HG03571 (cell line): Measurements from ENCODE around the gene ATOH8.

Experiments
- ATAC-seq: cut with Tn5 transposase; IDR thresholded peaks from one replicate; pipeline ENCODE4 v1.9.1; 2021; ENCODE audit not compliant: unreplicated experiment

ATOH8 gene

DNA sequence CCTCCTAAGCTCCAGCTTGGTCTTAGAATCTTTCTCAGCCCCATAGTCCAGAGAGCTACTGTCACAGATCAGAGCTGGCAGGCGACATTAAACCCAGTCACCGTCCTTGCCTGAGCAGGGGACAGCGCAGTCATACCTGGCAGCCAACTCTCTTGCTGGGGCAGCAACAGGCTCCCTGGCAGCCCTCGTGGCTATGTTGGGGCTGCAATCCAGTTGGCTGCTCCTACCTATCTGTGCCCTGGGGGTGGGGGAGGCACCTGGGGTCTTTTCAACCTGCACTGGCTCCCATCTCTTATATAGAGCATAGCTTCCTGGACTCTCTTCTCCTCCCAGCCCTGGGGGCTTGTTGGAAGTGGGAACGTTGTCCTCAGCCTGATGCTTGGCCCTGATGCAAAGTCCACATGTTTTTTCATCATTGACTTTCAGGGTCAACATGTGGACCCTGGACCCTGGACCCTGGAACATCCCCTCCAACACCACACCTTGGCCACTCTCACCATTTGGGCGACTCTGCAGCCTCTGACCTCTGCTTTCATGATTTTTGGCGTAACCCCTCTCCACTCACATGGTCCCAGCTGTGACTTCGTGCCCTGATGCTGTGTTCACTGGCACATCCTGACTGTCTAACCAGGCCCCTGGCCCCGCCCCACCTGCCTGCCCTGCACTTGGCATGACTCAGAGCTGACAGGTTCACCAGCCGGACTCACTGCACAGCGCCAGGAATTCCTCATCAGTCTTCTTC is 45.6 kb downstream of the ATOH8 start:
- no peak for ATAC-seq

DNA sequence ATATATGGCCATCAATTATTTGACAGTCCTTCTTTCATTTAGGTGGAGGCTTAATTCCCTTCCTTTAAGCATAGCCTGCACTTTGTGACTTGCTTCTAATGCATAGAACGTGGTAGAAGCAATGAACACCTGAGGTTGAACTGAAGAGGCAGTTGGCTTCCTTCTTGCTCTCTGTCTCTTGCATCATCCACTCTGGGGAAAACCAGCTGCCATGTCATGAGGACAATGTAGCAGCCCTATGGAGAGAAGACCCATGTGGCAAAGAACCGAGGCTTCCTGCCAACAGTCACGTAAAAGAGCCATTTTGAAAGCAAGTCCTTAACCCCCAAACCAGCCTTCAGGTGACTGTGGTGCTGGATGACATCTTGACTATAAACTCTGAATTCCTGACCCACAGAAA is 46.8 kb downstream of the ATOH8 start:
- no peak for ATAC-seq

DNA sequence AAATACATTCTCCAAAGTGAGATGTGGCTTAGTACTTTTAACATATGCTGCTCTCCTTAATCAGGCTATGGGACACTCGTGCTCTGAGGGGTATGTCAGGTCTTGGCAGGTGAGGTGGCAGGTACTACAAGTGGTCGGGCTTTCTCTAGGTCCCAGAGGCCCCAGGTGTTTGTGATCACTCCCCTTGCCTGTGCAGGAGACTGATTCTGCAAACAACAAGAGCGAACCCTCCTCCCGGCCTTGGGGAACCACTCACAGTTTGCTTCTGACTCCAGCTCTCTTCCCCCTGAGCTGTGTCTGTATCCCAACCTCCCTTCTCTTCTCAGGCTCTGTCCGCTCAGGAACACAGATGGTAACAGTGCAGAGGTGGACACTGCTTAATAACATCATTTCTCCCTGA is 48.1 kb downstream of the ATOH8 start:
- no peak for ATAC-seq

DNA sequence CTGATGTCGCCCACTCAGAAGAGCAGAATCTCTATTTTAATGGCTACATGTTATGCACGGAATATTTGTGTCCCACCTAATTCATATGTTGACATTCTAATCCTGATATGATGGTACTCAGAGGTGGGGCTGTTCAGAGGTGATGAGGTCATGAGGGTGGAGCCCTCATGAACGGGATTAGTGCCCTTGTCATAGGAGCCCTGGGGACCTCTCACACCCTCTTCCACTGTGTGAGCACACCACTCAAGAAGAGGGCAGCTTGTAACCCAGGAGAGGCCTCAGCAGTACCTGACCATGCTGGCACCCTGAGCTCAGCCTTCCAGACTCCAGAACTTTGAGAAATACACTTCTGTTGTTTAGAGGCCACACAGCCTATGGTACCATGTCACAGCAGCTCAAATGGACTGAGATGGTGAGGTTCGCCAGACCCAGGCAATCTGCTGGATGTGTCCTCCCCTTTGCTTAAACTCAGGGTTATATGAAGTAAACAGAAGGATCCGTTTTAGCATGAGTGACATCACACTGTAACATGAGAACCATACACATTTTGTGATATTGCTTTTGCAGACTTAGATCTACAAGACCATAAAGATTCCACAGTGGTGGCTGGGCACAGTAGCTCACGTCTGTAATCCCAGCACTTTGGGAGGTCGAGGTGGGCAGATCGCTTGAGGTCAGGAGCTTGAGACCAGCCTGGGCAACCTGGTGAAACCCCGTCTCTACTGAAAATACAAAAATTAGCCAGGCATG is 48.7 kb downstream of the ATOH8 start:
- no peak for ATAC-seq

DNA sequence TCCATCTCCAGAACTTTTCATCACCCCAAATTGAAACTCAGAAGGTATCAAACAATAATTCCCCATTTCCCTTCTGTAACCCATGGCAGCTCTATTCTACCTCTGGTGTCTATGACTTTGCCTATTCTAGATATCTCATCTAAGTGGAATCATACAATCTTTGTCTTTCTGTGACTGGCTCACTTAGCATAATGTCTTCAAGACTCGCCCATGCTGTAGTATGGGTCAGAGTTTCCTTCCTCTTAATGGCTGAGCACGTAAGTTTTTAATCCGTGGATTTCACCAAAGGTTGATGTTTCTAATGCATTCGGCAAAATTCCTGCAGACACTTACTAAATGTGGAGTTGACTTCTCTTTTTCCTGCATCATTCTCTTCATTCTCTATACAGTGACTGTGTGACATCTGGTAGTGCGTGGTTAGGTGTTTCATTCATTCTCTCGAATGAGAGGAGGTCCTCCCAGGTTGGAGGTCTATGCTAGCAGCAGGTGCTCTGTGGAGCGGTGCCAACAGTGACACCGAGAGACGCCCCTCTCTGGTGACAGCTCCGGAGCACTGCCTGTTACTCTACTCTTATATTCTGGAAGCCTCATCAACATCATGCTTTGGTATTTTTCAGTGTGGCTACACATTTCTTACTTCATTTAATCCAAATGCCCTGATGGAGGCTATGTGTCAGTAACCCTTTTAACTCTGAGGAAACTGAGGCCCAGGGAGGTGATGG is 50.1 kb downstream of the ATOH8 start:
- no peak for ATAC-seq

DNA sequence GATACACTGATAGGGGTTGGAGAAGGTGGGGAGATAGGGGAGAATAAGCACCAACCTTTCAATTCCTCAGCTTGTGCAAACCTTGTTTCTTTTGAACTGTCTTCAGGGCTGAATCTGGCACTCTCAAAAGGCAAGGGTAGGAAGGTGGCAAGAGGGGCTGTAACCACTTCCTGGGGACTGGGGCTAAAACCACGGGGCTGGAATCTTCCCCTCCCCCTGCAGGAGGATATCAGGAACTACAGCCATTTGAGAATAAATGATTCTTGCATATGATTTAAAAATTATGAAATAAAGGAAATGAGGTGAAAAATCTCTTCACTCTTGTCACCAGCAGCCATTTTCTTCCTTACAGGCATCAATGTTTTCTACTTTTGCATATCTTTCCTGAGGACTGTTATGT is 50.8 kb downstream of the ATOH8 start:
- no peak for ATAC-seq

DNA sequence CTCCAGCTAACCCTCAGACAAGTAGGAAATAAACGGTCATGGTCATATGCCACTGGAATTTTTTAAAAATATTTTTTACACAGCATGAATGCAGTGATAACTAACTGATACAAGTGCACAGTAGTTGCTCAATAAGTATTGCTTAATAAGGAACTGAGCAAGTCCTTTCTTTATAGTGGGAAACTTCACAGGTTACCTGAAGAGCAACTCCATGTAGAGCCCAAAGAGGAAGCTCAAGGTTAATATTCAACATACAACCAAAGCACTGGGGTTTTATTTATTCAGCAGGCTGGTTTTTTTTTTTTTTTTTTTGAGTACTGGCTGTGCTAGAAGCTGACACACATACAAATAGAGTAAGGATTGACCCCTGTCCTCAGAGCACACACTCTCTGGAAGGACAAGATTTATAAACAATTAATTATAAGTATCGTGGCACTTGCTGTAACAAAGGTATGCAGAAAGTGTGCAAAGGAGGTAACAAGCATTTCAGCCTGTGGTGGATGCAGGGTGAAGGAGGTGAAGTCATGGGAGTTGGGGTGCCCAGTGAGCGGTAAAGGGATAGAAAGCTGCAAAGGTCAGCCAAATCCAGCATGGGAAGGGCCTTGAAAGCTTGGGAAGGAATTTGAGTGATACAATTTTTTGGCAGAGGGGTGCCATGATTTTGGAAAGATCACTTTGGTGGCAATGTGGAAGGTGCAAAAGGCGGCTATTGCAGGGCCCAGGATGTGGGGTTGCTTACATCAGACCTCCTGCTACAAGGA is 52.7 kb downstream of the ATOH8 start:
- ATAC-seq, result no peak

DNA sequence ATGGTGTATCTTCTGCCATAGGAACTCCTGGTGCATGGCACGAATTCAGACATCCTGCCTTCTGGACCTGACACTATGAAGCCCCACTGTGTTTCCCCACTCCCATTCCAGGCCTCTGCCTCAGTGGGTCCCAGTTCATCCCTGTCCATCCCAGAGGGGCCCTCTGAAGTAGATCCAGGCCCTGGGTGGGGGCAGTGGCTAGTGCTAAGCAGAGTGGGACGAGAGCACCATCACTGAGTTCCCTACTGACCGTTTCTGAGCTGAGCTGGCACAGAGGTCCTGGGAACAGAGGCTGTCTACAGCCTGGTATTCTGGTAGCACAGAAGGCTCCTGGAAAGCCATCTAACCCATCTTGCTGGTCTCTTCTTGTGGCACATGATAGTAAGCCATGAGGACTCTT is 54.0 kb downstream of the ATOH8 start:
- no peak for ATAC-seq

DNA sequence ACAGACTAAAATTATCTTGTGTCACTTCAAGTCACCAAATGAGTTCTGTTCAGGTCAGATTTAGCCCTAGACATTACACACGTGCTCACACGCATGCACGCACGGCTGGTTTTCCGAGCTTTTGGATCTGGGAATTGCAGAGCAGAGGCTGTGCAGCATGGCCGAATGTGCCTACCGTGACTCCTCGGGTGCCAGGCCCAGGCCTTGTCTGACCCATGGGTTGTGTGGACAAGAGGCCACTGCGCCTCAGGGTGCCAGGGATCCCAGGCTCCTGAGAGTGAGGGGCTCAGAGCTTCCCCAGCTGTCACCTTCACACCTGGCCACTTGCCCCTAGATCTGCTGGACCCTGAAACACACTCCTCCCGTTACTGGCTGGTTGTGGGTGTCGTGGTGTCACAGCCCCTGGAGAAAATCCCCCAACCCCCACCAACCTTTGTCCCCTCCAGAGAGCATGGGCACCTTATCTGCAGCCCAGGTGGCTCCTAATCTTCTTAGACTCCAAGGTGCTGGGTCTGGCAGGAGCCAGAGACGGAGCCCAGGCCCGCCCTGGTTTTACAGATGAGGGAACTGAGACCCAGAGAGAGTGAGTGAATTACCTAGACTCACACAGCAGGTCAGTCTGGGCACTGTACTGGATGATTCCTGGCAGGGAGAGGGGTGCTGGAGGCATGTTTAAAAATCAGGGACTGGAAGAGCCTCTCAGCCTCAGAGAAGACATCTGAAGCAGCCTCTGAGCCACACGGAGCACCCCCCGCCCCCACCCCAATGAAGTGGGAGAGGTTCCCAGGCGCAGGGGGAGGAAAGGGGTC is 56.8 kb downstream of the ATOH8 start:
- no peak for ATAC-seq

DNA sequence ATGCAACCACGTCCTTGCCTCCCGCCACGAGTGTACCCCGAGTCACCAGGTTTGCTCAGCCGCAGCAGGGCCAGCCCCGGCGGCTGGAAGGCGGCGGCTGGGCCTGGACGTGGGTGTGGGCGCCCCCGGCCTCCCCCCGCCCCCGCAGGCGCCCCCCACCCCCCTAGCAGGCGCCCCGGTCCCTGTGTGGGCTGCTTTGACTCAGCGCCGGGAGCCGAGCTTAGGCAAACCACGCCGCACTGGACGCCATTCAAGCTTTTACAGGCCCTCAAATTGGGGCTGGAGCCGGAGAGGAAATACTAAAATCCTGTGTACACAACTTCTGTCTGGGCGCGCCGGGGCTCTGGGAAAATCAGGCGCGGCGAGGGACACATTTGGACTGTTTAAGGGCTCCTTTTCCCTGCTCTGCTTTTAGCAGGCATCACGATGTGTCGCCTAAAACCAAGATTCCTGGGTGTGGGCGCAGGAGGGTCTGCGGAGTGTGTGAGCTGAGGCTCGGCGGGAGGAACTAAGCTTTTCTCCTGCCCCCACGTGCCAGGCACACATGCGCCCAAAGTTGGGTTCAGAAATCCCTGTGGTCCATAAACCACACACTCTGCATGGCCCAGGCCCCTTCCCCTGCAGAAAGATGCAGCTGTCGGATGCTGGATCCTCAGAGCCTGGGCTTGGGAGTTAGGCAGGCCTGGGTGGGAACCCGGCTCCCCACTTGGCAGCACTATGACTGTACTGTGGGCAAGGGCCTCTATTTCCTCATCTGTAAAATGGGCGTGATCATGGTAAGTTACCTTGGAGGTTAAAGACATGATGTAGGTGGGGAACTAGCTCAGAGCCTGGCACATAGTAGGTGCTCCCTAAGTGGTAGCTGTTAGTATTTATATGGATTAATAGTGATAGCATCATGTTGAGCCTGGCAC is 57.6 kb downstream of the ATOH8 start:
- no peak for ATAC-seq

DNA sequence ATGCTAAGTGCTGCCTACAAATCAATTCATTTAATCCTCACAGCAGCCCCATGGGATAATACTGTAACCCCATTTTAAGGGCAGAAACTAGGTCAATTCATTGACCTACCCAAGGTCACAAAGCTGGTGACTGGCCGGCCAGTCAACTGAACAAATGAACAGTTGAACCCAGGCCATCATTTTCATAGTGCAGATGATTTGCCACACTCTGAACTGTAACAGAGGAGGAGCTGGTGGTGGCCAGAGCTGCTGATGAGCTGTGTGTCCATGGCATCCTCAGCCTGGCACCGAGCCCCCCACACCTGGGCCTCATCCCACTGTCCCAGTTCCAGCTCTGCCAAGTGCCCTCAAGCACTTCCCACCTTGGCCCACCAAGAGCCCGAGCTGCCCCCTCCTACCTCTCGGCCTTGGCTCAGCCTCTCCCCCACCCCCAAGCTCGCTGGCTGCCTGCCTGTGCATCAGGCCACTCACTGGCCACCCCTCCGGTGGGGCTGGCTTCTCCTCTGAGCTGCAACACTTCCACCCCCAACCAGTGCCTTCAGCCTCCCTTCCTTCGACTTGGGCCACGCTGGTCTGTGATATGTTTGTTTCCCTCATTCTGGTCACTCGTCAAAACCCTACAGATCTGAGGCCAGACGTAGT is 58.4 kb downstream of the ATOH8 start:
- ATAC-seq, result no peak

DNA sequence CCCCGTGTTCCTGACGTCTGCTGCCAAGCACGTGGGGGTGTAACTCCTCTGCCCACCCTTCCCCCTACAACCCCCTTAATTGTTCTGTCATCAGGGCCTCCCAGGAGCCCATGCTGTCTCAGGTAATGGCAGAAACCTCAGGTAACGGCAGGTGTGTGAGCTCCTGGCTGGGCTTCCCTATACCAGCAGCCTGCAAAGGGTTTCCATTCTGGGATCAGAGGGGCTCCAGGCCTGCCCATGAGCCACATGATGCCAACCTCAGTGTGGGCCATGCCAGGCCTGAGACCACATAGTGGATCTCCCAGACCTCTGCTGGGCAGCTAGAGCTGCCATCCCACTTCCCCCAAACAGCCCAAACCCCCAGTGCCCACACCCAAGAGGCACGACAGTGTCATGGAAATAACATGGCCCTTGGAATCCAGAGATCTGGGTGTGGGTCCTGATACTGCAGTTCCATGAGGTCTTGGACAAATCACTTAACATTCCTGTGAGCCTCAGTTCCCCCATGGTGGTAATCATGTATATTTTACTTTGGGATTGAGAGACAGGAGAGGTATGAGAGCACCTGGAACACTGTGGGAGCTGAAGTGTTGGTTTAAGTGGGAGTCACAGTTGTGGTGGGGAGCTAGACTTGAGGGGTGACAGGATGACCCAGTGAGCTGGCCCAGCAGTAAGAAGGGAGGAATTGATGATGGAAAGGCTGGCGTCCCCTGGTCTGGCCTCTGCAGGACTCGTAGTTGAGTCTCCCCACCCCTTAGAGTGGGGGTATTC is 59.6 kb downstream of the ATOH8 start:
- no peak for ATAC-seq

DNA sequence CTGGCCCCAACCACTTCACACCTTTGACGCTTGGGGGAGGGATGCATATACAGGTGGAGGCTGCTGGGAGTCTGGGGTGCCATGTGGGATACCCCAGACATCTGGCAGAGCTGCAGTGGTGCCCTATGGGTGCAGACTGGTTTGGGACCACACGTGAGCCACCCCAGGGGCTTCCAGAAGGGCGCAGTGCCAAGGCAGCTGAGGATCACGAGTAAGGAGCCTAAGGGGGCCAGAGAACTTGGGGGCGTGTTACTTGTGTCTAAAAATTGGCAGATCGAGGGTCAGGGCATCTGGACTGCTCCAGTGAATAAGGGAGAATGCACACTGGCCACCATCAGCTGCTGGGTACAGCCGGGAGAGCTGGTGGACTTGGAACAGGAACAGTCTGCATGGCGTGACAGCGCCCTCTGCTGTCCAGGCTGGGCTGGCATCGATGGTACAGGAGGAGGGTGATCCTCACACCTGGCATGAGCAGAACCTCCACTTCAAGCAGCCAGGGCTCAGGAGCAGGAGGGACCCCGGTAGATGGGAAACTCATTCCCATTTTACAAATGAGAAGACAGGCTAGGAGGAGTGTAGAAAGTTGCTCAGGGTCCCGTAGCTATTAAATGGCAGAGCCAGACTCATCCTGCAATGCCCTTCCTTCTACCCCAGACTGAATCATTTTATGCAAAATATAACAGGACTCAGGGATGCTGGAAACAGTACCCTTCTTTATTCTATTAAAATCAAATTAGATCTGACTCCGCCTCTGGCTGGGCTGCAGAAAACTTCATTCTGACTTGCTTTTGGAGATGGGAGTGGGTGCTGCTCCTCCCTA is 60.4 kb downstream of the ATOH8 start:
- ATAC-seq, result no peak

DNA sequence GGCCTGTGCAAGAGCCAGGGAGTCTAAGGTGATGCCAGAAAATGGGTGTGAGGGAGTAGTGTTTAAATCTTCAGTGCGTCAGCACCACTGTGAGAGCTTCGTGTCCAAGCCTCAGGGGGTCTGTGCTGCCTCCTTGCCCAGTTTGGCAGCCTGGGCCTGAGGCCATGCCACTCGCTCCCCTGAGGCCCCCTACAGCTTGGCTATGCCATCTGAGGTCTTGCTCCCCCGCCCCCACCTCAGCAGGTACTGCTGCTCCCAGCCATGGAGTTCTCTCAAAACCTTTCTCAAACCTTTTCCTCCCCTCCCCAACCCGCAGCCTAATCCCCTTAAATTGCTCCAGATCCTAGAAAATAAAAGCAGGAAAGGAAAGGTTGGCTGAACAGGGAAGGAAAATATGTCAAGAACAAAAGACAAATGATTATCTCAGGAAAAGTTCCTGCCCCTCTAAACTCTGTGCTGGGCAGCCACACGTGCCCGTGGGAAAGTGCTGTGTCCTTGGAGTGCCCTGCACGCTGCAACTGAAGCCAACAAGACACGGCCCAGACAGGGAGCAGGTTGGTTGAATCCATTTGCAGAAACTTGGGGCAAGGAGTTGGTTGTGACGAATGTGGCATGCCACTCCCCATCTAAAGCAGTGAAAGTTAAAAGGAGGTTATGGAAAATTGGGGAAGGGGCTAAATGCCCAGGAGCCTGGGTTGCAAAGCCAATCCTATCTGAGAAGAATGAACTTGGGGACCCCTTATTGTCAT is 61.2 kb downstream of the ATOH8 start:
- no peak for ATAC-seq

DNA sequence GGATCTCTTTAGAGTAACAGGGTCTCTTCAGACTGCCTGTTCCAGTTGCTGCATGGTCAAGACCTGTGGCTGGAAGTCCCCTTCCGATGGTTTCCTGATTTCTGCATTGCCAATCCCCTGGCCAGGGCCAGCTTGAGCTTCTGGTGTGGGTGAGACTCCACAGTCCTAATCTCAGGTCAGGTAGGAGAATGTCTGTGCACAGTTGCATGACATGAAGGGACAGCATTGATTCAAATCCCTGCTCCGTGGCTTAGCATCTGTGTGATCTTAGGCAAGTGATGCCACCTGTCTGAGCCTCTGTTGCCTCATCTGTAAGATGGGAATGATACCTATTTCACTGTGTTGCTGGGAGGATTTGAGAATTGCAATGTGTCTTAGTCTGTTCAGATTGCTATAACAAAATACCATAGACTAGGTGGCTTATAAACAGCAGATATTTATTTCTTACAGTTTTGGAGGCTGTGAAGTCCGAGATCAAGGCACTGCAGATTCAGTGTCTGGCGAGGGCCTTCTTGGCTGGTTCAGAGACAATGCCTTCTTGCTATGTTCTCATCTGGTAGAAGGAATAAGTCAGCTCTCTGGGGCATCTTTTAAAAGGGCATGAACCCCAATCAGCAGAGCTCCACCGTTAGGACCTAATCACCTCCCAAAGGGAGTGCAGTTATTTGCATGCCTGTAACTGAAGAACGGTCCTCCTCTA is 66.2 kb downstream of the ATOH8 start:
- ATAC-seq, result no peak

DNA sequence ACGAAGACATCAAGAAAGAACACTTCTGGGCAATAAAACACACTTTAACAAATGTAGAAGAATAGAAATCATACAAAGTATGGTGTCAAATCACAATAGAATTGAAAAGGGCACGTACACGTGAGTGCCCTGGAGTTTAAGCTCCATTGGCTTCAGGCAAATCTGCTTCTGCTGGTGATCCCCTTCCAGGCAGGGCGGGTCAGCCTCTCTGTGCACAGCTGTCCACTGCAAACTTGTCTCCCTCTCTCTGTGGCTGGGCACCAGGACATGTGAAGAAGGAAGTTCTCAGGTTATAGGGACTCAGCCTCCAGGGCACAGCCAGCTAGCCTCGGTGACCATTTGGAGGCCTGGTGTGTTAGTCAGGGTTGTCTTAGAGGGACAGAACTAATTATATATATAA is 69.0 kb downstream of the ATOH8 start:
- ATAC-seq, result no peak
